GM21576 (cell line): ENCODE measurements around the gene LRRC27.
"Not testable (repeated sequence)": the region's sequence is repeated elsewhere in the genome, so short reads cannot be mapped to it uniquely, and the experiment has no call there.

Experiments
- ATAC-seq: cut with Tn5 transposase; IDR thresholded peaks from one replicate; pipeline ENCODE4 v1.9.1; 2021; ENCODE audit warnings: mild to moderate bottlenecking, moderate library complexity; ENCODE audit not compliant: unreplicated experiment

LRRC27 gene

GRCh38 chr10:132314336-132314735 is 17.7 kb upstream of the LRRC27 start:
- ATAC-seq: no peak

GRCh38 chr10:132314881-132315280 is 17.1 kb upstream of the LRRC27 start:
- ATAC-seq: not testable (repeated sequence)

- no peak for ATAC-seq
Observed at GRCh38 chr10:132316133-132316532, 15.9 kb upstream of the LRRC27 start.

- not testable (repeated sequence) for ATAC-seq
Observed at GRCh38 chr10:132317477-132317876, 14.5 kb upstream of the LRRC27 start.

- peak; percentile 98 for ATAC-seq
Observed at GRCh38 chr10:132319853-132320653, 11.9 kb upstream of the LRRC27 start.

GRCh38 chr10:132320654-132321469 is 11.1 kb upstream of the LRRC27 start:
- ATAC-seq: peak; percentile 7

- ATAC-seq: no peak
Observed at GRCh38 chr10:132321726-132322125, 10.3 kb upstream of the LRRC27 start.

- no peak for ATAC-seq
Observed at GRCh38 chr10:132322586-132323048, 9.4 kb upstream of the LRRC27 start.

GRCh38 chr10:132324186-132324585 is 7.8 kb upstream of the LRRC27 start:
- no peak for ATAC-seq

- no peak for ATAC-seq
Observed at GRCh38 chr10:132326344-132326889, 5.6 kb upstream of the LRRC27 start.

GRCh38 chr10:132326925-132327324 is 5.1 kb upstream of the LRRC27 start:
- ATAC-seq: no peak

GRCh38 chr10:132328106-132328505 is 3.9 kb upstream of the LRRC27 start:
- ATAC-seq: no peak

GRCh38 chr10:132328738-132329137 is 3.3 kb upstream of the LRRC27 start:
- ATAC-seq: no peak

- ATAC-seq: no peak
Observed at GRCh38 chr10:132329565-132330485, 2.2 kb upstream of the LRRC27 start.

- no peak for ATAC-seq
Observed at GRCh38 chr10:132330486-132330833, 1.5 kb upstream of the LRRC27 start.

GRCh38 chr10:132332433-132332754 is 401 bp downstream of the LRRC27 start:
- ATAC-seq: peak; percentile 35

- no peak for ATAC-seq
Observed at GRCh38 chr10:132333386-132333785, 1.4 kb downstream of the LRRC27 start.

- ATAC-seq: no peak
Observed at GRCh38 chr10:132334631-132335188, 2.7 kb downstream of the LRRC27 start.

- ATAC-seq: peak; percentile 50
Observed at GRCh38 chr10:132335189-132336063, 3.4 kb downstream of the LRRC27 start.
